Neuron (in vitro differentiated cells): ENCODE data around the gene MELTF.

ENCODE experiments used
- H2AFZ ChIP-seq: one replicate; pipeline ENCODE4 v1.6.1; 2013; ENCODE audit warnings: low read depth, mild to moderate bottlenecking, inconsistent platforms, low read length, moderate library complexity
- H3K27me3 ChIP-seq: one replicate; pipeline ENCODE4 v1.6.1; 2013; ENCODE audit warnings: low read length; ENCODE audit not compliant: insufficient read depth
- H3K36me3 ChIP-seq: one replicate; pipeline ENCODE4 v1.6.1; 2013; ENCODE audit warnings: low read length; ENCODE audit not compliant: insufficient read depth
- H3K4me1 ChIP-seq: one replicate; pipeline ENCODE4 v1.6.1; 2013; ENCODE audit warnings: low read length; ENCODE audit not compliant: insufficient read depth
- H3K4me3 ChIP-seq: 2 replicates; pipeline ENCODE4 v1.5.1; 2013; ENCODE audit warnings: mild to moderate bottlenecking, low read length, moderate library complexity
- H3K9me3 ChIP-seq: one replicate; pipeline ENCODE4 v1.6.1; 2013; ENCODE audit warnings: low read length

The MELTF gene

DNA sequence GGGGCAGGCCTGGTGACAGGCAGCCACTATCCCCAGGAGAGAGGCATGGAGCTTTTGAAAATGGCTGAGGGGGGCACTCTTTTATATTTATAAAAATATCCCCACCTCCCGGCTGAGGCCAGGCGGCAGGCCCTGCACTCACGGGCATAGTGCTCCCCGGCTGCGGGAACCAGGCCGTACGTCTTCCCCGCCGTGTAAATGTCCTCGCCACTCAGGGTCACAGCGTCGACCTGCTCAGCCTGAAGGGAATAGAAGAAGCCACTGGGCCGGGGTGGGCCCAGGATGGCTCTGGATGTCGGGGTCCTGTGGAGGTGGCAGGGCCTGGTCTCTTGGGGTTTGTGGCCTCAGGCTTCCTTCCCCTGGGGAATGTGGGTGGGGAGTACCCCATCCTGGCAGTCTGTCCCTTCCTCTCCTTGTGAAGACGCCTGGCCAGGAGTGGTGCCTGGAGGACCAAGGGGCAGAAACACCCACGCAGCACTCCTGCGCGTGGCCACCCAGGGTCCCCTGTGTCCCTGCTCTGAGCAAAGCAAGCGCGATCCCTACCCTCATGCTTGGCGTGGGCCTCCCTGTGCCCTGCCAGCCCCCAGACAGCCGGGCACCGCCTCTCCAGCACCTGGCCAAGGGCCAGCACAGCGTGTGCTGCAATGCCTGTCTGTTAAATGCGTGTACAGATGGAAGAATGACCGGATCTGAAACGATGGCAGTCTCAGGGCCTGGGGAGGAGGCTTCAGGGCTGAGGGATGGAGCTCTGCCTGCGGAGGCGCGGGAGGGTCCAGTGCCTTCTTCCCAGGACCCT is 18.9 kb downstream of the MELTF start:
- Histone ChIP-seq H3K27me3 (no peaks in the 10 kb centered on the region), H3K36me3 (no peaks in the 10 kb centered on the region), H2AFZ (no peak overlapping the region), H3K9me3 (no peaks in the 10 kb centered on the region), H3K4me3 (no peak overlapping the region), H3K4me1 (peaks cover 7% of the 10 kb centered on the region)

GRCh38 chr3:197009532-197010019 is 20.0 kb downstream of the MELTF start:
- no peak overlapping the region for H2AFZ ChIP-seq
- H3K27me3 ChIP-seq: no peaks in the 10 kb centered on the region
- no peak overlapping the region for H3K4me3 ChIP-seq
- peaks cover 6% of the 10 kb centered on the region for H3K9me3 ChIP-seq
- peaks cover 7% of the 10 kb centered on the region for H3K4me1 ChIP-seq
- no peaks in the 10 kb centered on the region for H3K36me3 ChIP-seq

GRCh38 chr3:197008436-197009209 is 21.0 kb downstream of the MELTF start:
- H3K4me3 ChIP-seq: no peak overlapping the region
- no peak overlapping the region for H2AFZ ChIP-seq
- H3K36me3 ChIP-seq: no peaks in the 10 kb centered on the region
- peaks cover 7% of the 10 kb centered on the region for H3K4me1 ChIP-seq
- H3K9me3 ChIP-seq: peaks cover 6% of the 10 kb centered on the region
- H3K27me3 ChIP-seq: no peaks in the 10 kb centered on the region

DNA sequence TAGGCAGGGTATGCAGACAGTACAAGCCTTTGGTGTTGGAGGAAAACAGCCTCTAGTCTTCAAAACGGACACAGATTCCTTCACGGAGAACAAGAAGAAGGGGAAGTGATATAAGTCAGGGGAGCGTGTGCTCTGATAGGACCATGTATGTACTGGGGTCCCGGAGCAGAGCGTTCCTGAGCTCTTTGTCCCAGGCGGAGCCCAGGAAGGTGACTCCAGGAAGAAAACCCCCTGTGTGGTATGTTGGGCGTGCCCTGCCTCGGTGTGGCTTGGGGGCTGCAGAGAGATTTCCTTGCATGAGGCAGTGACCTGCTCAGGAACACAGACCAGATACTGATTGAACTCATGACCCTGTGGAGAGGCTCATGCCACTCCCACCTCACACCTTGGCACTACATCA is 21.7 kb downstream of the MELTF start:
- no peaks in the 10 kb centered on the region for H3K27me3 ChIP-seq
- H3K36me3 ChIP-seq: no peaks in the 10 kb centered on the region

GRCh38 chr3:197007296-197007940 is 22.2 kb downstream of the MELTF start:
- Histone ChIP-seq H3K4me3 (no peak overlapping the region), H3K9me3 (peaks cover 6% of the 10 kb centered on the region), H3K4me1 (peaks cover 5% of the 10 kb centered on the region), H3K36me3 (no peaks in the 10 kb centered on the region), H3K27me3 (no peaks in the 10 kb centered on the region), H2AFZ (no peak overlapping the region)

More for the DNA sequence above, 21.7 kb downstream of the MELTF start:
- H3K9me3 ChIP-seq: peaks cover 6% of the 10 kb centered on the region
- H2AFZ ChIP-seq: no peak overlapping the region
- H3K4me3 ChIP-seq: no peak overlapping the region
- H3K4me1 ChIP-seq: peaks cover 7% of the 10 kb centered on the region

DNA sequence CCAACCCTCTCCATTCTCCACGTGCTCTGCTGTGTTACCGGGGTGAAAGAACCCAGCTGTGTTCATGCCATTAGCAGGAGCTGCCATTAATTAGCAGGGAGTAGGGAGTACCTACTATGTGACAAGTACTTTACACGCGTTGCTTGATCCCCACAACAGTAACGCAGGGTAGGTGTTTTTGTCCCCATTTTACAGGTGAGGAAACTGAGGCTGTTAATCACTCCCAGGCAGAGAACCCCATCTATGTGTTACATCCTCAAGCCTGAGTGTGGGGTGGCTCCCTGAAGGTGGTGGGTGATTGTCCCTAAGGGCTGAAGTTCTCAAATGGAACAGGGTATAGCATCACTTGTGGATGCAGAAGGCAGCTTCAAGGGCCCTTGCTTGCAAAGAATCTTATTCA is 22.8 kb downstream of the MELTF start:
- Histone ChIP-seq H3K4me1 (peaks cover 4% of the 10 kb centered on the region), H3K27me3 (no peaks in the 10 kb centered on the region), H2AFZ (no peak overlapping the region), H3K4me3 (no peak overlapping the region), H3K36me3 (no peaks in the 10 kb centered on the region), H3K9me3 (peaks cover 6% of the 10 kb centered on the region)

DNA sequence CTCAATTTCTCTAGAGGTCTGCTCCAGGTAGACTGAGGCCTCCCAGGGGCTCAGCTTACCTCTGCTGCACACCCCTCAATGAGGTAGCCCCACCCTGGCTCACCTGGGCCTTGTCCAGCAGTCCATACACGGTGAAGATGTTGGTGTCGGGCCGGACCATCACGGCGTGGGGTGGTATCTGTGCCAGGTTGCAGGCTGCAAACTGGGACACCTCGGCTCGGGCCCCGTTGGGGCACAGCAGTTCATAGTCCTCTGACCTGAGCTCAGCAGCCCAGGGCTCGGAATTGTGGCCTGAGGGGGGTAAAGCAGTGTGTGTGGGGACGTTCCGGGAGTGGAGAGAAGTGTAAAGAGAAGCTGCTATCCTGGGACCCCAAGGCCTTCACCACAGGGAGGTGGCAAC is 23.2 kb downstream of the MELTF start:
- Histone ChIP-seq H3K4me3 (no peak overlapping the region), H2AFZ (no peak overlapping the region), H3K4me1 (no peaks in the 10 kb centered on the region), H3K27me3 (no peaks in the 10 kb centered on the region), H3K36me3 (no peaks in the 10 kb centered on the region), H3K9me3 (peaks cover 6% of the 10 kb centered on the region)

- Histone ChIP-seq H3K4me3 (no peak overlapping the region), H2AFZ (no peak overlapping the region), H3K27me3 (no peaks in the 10 kb centered on the region), H3K9me3 (peaks cover 6% of the 10 kb centered on the region), H3K36me3 (no peaks in the 10 kb centered on the region), H3K4me1 (no peaks in the 10 kb centered on the region)
Observed at GRCh38 chr3:197003461-197004385, 25.9 kb downstream of the MELTF start.

DNA sequence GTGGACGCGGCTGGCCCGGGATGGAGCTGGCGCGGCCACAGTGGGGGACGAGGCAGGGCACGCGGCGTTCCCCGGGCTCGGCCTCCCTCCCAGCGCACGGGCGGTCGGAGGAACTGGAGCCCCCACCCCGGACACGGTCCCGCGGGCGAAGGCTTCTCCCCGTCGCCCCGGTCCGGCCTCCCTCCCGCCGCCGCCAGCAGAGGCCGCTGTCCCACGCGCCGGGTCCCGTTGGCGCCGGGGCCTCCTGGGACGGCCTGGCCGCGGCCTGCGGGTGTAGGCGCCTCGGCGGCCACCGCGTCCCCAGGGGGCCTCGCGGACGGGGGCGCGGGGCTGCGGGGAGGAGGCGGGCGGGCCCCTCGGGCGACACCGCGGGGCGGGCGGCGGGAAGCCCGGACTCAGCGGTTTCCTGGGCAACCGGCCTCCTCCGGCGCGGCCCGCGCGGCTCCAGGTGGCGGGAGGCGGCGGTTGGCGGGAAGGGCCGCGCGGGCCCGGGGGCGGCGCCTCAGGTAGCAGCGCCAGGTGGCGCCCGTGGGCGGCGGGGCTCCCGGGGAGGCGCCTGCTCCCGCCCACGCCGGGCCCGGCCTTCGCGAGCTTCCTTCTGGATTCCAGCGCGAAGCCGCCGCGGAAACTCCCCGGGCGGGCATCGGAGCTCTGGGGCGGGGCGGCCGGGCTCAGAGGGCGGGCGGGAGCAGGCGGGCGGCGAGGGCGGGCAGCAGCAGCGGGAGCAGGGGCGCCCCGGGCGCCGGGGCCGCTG is 26.7 kb downstream of the MELTF start:
- Histone ChIP-seq H3K4me1 (no peaks in the 10 kb centered on the region), H3K9me3 (peaks cover 6% of the 10 kb centered on the region), H3K27me3 (no peaks in the 10 kb centered on the region), H3K36me3 (no peaks in the 10 kb centered on the region), H2AFZ (no peak overlapping the region), H3K4me3 (no peak overlapping the region)

- Histone ChIP-seq H2AFZ (no peak overlapping the region), H3K27me3 (no peaks in the 10 kb centered on the region), H3K4me3 (no peak overlapping the region), H3K4me1 (no peaks in the 10 kb centered on the region), H3K9me3 (peaks cover 6% of the 10 kb centered on the region), H3K36me3 (no peaks in the 10 kb centered on the region)
Observed at GRCh38 chr3:197001972-197002700, 27.5 kb downstream of the MELTF start.

DNA sequence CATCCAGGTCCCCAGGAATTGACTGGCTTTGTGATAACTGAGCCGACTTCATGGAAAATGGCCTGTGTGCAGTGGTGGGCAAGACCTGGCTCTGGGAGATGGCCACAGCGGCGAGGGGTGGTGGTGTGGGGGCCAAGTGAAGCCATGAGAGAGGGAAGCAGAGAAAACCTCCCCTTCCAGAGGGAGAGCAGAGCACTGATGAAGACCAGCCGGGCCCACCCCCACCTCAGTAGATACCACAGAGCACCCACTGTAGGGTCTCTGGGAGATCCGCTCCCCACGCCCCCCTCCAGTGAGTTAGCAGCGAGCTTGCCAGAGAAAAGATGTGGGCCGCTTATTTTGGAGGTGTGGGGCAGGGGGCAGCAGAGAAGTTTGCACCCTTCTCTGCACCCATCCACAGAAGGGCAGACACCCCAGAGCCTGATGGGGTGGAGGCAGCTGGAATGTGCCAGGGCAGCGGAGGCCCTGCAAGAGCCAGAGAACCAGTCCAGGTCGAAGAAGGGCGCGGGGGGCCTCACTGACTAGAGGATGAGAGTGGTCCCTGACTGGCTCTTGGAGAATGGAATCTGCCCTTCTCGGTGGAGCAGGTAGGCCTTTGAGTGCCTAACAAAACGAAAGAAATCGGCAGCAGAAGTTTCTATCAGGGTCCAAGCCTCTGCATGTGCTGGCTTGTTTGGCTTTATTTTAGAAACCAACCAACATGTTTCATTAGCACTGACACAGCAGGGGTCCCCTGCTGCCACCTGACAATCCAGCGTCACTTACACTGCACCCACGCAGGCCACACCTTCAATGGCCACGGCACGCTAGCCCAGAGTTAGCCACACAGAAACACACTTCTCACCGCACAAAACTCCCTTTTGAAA is 28.3 kb downstream of the MELTF start:
- H3K36me3 ChIP-seq: no peaks in the 10 kb centered on the region
- H2AFZ ChIP-seq: no peak overlapping the region
- H3K9me3 ChIP-seq: peaks cover 6% of the 10 kb centered on the region
- H3K4me3 ChIP-seq: no peak overlapping the region
- no peaks in the 10 kb centered on the region for H3K4me1 ChIP-seq
- H3K27me3 ChIP-seq: no peaks in the 10 kb centered on the region
